ENCODE results near the gene NAALAD2. TPM values are rescaled to one million over a fixed set of nuclear protein-coding genes. Genes with fewer than 3 reads are reported as not detected.

The NAALAD2 gene
- total and polyA plus RNA-seq, 4 experiments from 2014 or later = 0.08 TPM; not detected in 3

DNA sequence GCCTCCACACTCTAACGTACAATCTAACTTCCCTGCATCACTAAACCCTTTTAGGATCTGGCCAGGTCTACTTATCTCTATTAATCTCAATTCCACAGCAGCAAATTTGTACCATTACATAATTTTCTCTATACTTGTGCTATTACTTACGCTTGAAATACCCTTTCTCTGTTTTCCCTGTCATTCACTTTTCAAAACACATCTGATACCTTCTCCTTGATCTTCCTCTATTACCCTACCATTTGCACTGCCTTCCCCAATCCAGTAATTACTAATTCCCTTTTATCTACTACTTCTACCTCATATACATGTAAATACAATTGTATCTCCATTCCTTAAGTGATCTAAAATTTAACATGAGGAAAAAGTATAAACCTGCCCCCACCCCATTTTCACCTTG lies 74.4 kb downstream of the NAALAD2 start:
- no peak overlapping the region for H3K4me3 Mint-ChIP-seq
- H3K27me3 Mint-ChIP-seq = no peaks in the 10 kb centered on the region
- POLR2A ChIA-PET (ENCODE audit: partially characterized antibody) = no interaction called here
- peaks cover 25 to 72% of the 10 kb centered on the region in 2 donors for H3K36me3 Mint-ChIP-seq
- peaks cover 16 to 22% (median 19%) of the 10 kb centered on the region in 4 donors for H3K4me1 Mint-ChIP-seq
- Histone ChIP-seq H3K27me3 (ENCODE audit: insufficient read depth, low read length) (no peaks in the 10 kb centered on the region), H3K4me1 (ENCODE audit: insufficient read depth, low read length) (no peaks in the 10 kb centered on the region), H3K27ac (ENCODE audit: low read depth, low read length) (no peak overlapping the region), H3K4me3 (ENCODE audit: low read length in 2 of 2) (no peak overlapping the region), H3K9me3 (ENCODE audit: control insufficient read depth in 1 of 2, low read length in 2 of 2) (no peaks in the 10 kb centered on the region), H3K36me3 (ENCODE audit: insufficient read depth, low read length) (peaks cover 30% of the 10 kb centered on the region)
- peak overlapping the region in 4 of 7 donors; percentile 20 to 62 (median 38) for H3K27ac Mint-ChIP-seq
- no peaks in the 10 kb centered on the region for H3K9me3 Mint-ChIP-seq
- no peak for DNase-seq
- CTCF ChIA-PET (ENCODE audit: partially characterized antibody) = interaction anchor here (1.8 kb wide), 1 partner anchor 11 kb away, joined by 4 read pairs; no protein-coding TSS in a partner anchor
- intact Hi-C loops (cut with micrococcal nuclease) = no loop called here

DNA sequence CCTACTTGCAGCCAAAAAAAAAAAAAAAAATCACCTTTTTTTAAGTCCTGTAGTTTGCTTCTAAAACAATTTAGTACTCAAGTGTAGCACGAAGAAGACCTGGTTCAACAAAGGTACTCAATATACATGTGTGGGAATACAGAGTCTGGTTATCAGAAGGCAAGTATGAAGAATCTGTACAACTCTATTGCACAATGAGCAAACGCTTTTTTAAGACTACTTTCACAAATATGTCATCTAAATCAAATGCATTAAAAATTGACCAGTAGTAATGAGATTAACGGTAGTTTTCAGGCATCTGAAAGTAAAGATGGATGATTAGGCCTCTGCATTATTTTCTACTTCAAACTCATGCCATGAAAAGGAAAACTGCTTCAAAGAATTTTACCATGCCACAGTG lies 78.9 kb downstream of the NAALAD2 start:
- no peak for DNase-seq
- H3K9me3 Mint-ChIP-seq = no peaks in the 10 kb centered on the region
- Histone ChIP-seq H3K27ac (ENCODE audit: low read depth, low read length) (no peak overlapping the region), H3K4me3 (ENCODE audit: low read length in 2 of 2) (no peak overlapping the region), H3K27me3 (ENCODE audit: insufficient read depth, low read length) (no peaks in the 10 kb centered on the region), H3K36me3 (ENCODE audit: insufficient read depth, low read length) (peaks cover 15% of the 10 kb centered on the region), H3K4me1 (ENCODE audit: insufficient read depth, low read length) (peaks cover 25% of the 10 kb centered on the region), H3K9me3 (ENCODE audit: control insufficient read depth in 1 of 2, low read length in 2 of 2) (no peaks in the 10 kb centered on the region)
- H3K4me1 Mint-ChIP-seq = peaks cover 25 to 36% (median 29%) of the 10 kb centered on the region in 4 donors
- ChIA-PET CTCF (ENCODE audit: partially characterized antibody) (interaction anchor here (1.9 kb wide), 1 partner anchor 8 kb away, joined by 16 read pairs; no protein-coding TSS in a partner anchor), POLR2A (ENCODE audit: partially characterized antibody) (interaction anchor here (2.2 kb wide), 1 partner anchor 10 kb away, joined by 6 read pairs; the partner anchor contains the start of gene CHORDC1)
- no peaks in the 10 kb centered on the region for H3K27me3 Mint-ChIP-seq
- no peak overlapping the region for H3K4me3 Mint-ChIP-seq
- H3K27ac Mint-ChIP-seq = peak overlapping the region in 5 of 7 donors; percentile 23 to 59 (median 29)
- H3K36me3 Mint-ChIP-seq = peaks cover 26 to 70% of the 10 kb centered on the region in 2 donors
- intact Hi-C loops (cut with micrococcal nuclease) = no loop called here

DNA sequence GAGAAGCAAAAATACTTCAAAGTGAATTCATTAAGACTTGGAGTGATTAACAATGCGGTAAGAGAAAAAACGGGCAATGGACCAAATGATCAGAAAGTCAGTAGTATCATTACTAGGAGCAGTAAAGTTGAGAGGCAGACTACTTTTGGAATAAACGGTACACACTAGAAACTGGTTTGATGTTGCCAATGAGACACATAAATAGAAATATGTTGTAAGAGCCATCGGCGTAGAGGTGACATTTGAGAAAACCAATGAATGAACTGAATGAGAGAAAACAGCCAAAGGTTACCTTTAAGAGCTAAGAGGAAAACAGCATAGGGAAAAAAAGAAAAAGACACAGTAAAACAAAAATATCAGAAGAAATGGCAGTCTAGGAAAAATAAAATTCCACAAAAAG lies 82.1 kb downstream of the NAALAD2 start:
- Histone ChIP-seq H3K9me3 (ENCODE audit: control insufficient read depth in 1 of 2, low read length in 2 of 2) (no peaks in the 10 kb centered on the region), H3K36me3 (ENCODE audit: insufficient read depth, low read length) (no peaks in the 10 kb centered on the region), H3K27ac (ENCODE audit: low read depth, low read length) (no peak overlapping the region), H3K27me3 (ENCODE audit: insufficient read depth, low read length) (no peaks in the 10 kb centered on the region), H3K4me3 (ENCODE audit: low read length in 2 of 2) (no peak overlapping the region), H3K4me1 (ENCODE audit: insufficient read depth, low read length) (peaks cover 57% of the 10 kb centered on the region)
- Mint-ChIP-seq H3K27me3 (no peaks in the 10 kb centered on the region), H3K4me1 (peaks cover 46 to 68% (median 54%) of the 10 kb centered on the region in 4 donors), H3K36me3 (peaks cover 19 to 48% of the 10 kb centered on the region in 2 donors), H3K4me3 (peak overlapping the region in 4 of 8 donors; percentile 29 to 61 (median 54)), H3K9me3 (no peaks in the 10 kb centered on the region), H3K27ac (peak overlapping the region in 5 of 7 donors; percentile 10 to 78 (median 34))
- intact Hi-C loops (cut with micrococcal nuclease) = no loop called here
- no peak for DNase-seq
- CTCF ChIA-PET (ENCODE audit: partially characterized antibody) = interaction anchor here (0.8 kb wide), 1 partner anchor 12 kb away, joined by 4 read pairs; no protein-coding TSS in a partner anchor
- POLR2A ChIA-PET (ENCODE audit: partially characterized antibody) = no interaction called here

DNA sequence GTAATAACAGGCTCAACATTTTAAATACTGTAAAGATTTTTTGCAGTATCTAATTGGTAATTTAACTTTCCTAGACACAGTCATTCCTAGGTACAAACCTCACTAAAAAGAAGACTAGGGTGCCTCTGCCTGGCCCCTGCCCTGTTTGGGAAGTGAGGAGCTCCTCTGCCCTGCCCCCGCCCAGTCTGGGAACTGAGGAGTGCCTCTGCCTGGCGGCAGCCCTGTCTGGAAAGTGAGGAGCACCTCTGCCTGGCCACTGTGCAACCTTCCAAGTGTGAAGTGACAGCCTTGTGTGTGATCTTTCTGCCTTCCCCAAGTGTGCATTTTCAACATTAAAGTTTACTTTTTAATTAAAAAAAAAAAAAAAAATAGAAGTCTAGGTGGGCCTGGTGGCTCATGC lies 84.1 kb downstream of the NAALAD2 start:
- peaks cover 62% of the 10 kb centered on the region for H3K4me1 ChIP-seq (ENCODE audit: insufficient read depth, low read length)
- no peaks in the 10 kb centered on the region for H3K27me3 ChIP-seq (ENCODE audit: insufficient read depth, low read length)
- no peaks in the 10 kb centered on the region for H3K9me3 Mint-ChIP-seq
- no peaks in the 10 kb centered on the region for H3K27me3 Mint-ChIP-seq
- H3K36me3 Mint-ChIP-seq = peaks cover 12 to 51% of the 10 kb centered on the region in 2 donors
- peak overlapping the region in 2 of 7 donors; percentile 23 to 51 for H3K27ac Mint-ChIP-seq
- no peaks in the 10 kb centered on the region for H3K36me3 ChIP-seq (ENCODE audit: insufficient read depth, low read length)
- no peak overlapping the region for H3K27ac ChIP-seq (ENCODE audit: low read depth, low read length)
- H3K9me3 ChIP-seq (ENCODE audit: control insufficient read depth in 1 of 2, low read length in 2 of 2) = no peaks in the 10 kb centered on the region
- H3K4me3 ChIP-seq (ENCODE audit: low read length in 2 of 2) = no peak overlapping the region
- intact Hi-C loops (cut with micrococcal nuclease) = no loop called here
- CTCF ChIA-PET (ENCODE audit: partially characterized antibody) = interaction anchor here (3.6 kb wide), 1 partner anchor 14 kb away, joined by 23 read pairs; no protein-coding TSS in a partner anchor
- POLR2A ChIA-PET (ENCODE audit: partially characterized antibody) = no interaction called here
- peaks cover 51 to 73% (median 61%) of the 10 kb centered on the region in 4 donors for H3K4me1 Mint-ChIP-seq
- peak overlapping the region in 3 of 8 donors; percentile 8 to 45 (median 10) for H3K4me3 Mint-ChIP-seq
- no peak for DNase-seq

DNA sequence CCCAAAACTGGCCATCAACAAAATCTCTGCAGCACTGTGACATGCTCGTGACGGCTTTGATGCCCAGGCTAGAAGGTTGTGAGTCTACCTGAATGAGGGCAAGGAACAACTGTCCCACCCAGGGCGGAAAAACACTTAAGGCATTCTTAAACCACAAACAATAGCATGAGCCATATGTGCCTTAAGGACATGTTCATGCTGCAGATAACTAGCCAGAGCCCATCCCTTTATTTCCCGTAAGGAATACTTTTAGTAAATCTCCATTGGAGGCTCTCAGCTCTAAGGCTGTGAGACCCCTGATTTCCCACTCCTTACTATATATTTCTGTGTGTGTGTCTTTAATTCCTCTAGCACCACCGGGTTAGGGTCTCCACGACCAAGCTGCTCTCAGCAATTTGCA lies 85.0 kb downstream of the NAALAD2 start:
- Mint-ChIP-seq H3K9me3 (no peaks in the 10 kb centered on the region), H3K36me3 (peaks cover 9 to 42% of the 10 kb centered on the region in 2 donors), H3K4me1 (peaks cover 52 to 74% (median 63%) of the 10 kb centered on the region in 4 donors), H3K4me3 (peak overlapping the region in 6 of 8 donors; percentile 6 to 98 (median 98)), H3K27ac (peak overlapping the region; percentile 10 to 88 (median 38)), H3K27me3 (no peaks in the 10 kb centered on the region)
- ChIA-PET CTCF (ENCODE audit: partially characterized antibody) (interaction anchor here (1.0 to 3.6 kb wide), 3 partner anchors 10 to 15 kb away, joined by 4 to 23 read pairs (median 4); no protein-coding TSS in a partner anchor), POLR2A (ENCODE audit: partially characterized antibody) (interaction anchor here (0.8 kb wide), 1 partner anchor 12 kb away, joined by 3 read pairs; no protein-coding TSS in a partner anchor)
- Histone ChIP-seq H3K27ac (ENCODE audit: low read depth, low read length) (no peak overlapping the region), H3K4me1 (ENCODE audit: insufficient read depth, low read length) (peaks cover 70% of the 10 kb centered on the region), H3K27me3 (ENCODE audit: insufficient read depth, low read length) (no peaks in the 10 kb centered on the region), H3K36me3 (ENCODE audit: insufficient read depth, low read length) (no peaks in the 10 kb centered on the region), H3K9me3 (ENCODE audit: control insufficient read depth in 1 of 2, low read length in 2 of 2) (no peaks in the 10 kb centered on the region), H3K4me3 (ENCODE audit: low read length in 2 of 2) (no peak overlapping the region)
- DNase-seq = no peak
- intact Hi-C loops (cut with micrococcal nuclease) = no loop called here

DNA sequence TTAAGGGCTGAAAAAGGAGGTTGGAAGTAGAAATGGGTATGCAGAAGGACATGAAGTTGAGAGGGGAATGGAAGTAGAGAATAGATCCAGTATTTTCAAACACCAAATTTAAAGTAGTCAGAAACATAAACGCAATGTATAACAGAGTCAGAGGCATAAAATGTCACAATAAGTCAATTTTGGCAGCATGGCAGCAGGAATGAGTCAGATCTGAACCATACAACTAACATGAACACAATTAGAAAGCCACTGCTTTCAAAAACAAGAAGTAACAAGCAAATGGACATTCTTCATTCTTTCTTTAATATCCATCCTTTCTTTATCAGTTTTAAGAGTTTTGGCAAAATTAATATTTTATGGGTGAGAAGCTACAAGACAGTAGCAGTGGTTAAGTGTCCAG lies 85.9 kb downstream of the NAALAD2 start:
- no peaks in the 10 kb centered on the region for H3K9me3 ChIP-seq (ENCODE audit: control insufficient read depth in 1 of 2, low read length in 2 of 2)
- H3K27ac Mint-ChIP-seq = peak overlapping the region; percentile 1 to 88 (median 75)
- intact Hi-C loops (cut with micrococcal nuclease) = loop anchor here (10.0 kb wide), 1 partner anchor 1886 kb away; the partner anchor contains the start of gene CTSC
- H3K4me3 Mint-ChIP-seq = peak overlapping the region; percentile 27 to 99 (median 98)
- H3K9me3 Mint-ChIP-seq = no peaks in the 10 kb centered on the region
- peaks cover 9 to 39% of the 10 kb centered on the region in 2 donors for H3K36me3 Mint-ChIP-seq
- no peak for DNase-seq
- H3K4me1 Mint-ChIP-seq = peaks cover 52 to 74% (median 63%) of the 10 kb centered on the region in 4 donors
- no peaks in the 10 kb centered on the region for H3K27me3 Mint-ChIP-seq
- no peak overlapping the region for H3K27ac ChIP-seq (ENCODE audit: low read depth, low read length)
- ChIA-PET POLR2A (ENCODE audit: partially characterized antibody) (no interaction called here), CTCF (ENCODE audit: partially characterized antibody) (interaction anchor here (0.6 to 3.6 kb wide), 5 partner anchors 9 to 21 kb away, joined by 3 to 23 read pairs (median 4); no protein-coding TSS in a partner anchor)
- H3K4me3 ChIP-seq (ENCODE audit: low read length in 2 of 2) = no peak overlapping the region
- H3K36me3 ChIP-seq (ENCODE audit: insufficient read depth, low read length) = no peaks in the 10 kb centered on the region
- no peaks in the 10 kb centered on the region for H3K27me3 ChIP-seq (ENCODE audit: insufficient read depth, low read length)
- peaks cover 71% of the 10 kb centered on the region for H3K4me1 ChIP-seq (ENCODE audit: insufficient read depth, low read length)

DNA sequence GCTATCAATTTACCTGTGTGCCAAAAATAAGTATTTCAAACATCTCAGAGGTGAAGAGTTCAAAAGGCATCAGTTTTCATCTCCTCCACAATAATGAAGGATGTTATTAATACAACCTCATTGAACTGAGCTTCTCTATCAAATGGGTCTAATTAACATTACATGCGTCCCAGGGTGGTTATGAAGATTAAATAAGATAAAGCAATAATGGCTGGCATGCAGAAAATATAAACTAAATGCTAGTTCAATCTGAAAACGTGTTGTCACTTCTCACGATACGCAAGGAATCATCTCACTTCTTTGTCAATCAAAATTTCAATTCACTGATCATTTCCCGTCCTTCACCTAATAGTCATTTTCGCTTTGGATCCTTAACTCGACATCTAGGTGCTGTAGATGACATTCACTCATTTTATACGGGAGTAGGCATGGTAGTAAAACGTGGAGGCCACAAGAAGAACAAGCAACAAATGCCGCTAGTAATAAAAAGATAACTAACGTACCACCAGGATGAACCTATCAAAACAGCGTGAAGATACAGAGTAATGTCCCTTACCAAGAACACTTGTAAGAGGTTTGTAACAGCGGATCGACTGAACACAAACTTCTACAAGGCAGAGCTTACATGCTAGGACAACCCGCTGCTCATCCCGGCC lies 87.5 kb downstream of the NAALAD2 start:
- H3K36me3 Mint-ChIP-seq = peaks cover 3 to 29% of the 10 kb centered on the region in 2 donors
- POLR2A ChIA-PET (ENCODE audit: partially characterized antibody) = interaction anchor here (1.0 to 1.5 kb wide), 3 partner anchors 14 to 17 kb away, joined by 3 to 4 read pairs (median 4); no protein-coding TSS in a partner anchor

More for the DNA sequence above, 87.5 kb downstream of the NAALAD2 start:
- H3K9me3 ChIP-seq (ENCODE audit: control insufficient read depth in 1 of 2, low read length in 2 of 2) = no peaks in the 10 kb centered on the region
- H3K27ac ChIP-seq (ENCODE audit: low read depth, low read length) = peak overlapping the region; percentile 88
- H3K4me1 Mint-ChIP-seq = peaks cover 47 to 67% (median 57%) of the 10 kb centered on the region in 4 donors
- no peaks in the 10 kb centered on the region for H3K27me3 Mint-ChIP-seq
- peaks cover 58% of the 10 kb centered on the region for H3K4me1 ChIP-seq (ENCODE audit: insufficient read depth, low read length)
- peak overlapping the region; percentile 95 to 99 for H3K4me3 ChIP-seq (ENCODE audit: low read length in 2 of 2)
- H3K27me3 ChIP-seq (ENCODE audit: insufficient read depth, low read length) = no peaks in the 10 kb centered on the region
- peak in 2 of 5 donors; percentile 15 to 30 for DNase-seq
- H3K4me3 Mint-ChIP-seq = peak overlapping the region; percentile 96 to 99 (median 98)
- H3K27ac Mint-ChIP-seq = peak overlapping the region; percentile 88 to 99 (median 97)
- H3K9me3 Mint-ChIP-seq = no peaks in the 10 kb centered on the region
- CTCF ChIA-PET (ENCODE audit: partially characterized antibody) = no interaction called here
- H3K36me3 ChIP-seq (ENCODE audit: insufficient read depth, low read length) = no peaks in the 10 kb centered on the region
- intact Hi-C loops (cut with micrococcal nuclease) = loop anchor here (2.0 to 10.0 kb wide), 2 partner anchors 19 to 1887 kb away; partner anchors contain the start of gene CTSC
